WTC11 (cell line): Measurements from ENCODE around the gene TNNI2. TPM values are rescaled to one million over a fixed set of nuclear protein-coding genes. Genes with fewer than 3 reads are reported as not detected.

Experiments
- ATAC-seq: fragments of 200-7000 bp; cut with Tn5 transposase; 2 replicates; pipeline ENCODE4 v1.10.0; 2021; ENCODE audit warnings: mild to moderate bottlenecking, moderate library complexity
- CTCF ChIA-PET: fragments of 300-600 bp; sonication (Branson Sonifier 250); formaldehyde crosslinking; loops from one replicate; lab custom pipeline; 2021; ENCODE audit warnings: antibody characterized with exemption; lab: Charles Lee
- POLR2A ChIA-PET: fragments of 350-600 bp; sonication (Branson Sonifier 250); formaldehyde crosslinking; loops from one replicate; lab custom pipeline; 2021; ENCODE audit warnings: antibody characterized with exemption; lab: Charles Lee
- DNase-seq: peaks from one replicate; pipeline ENCODE4 v3.0.0; 2021; ENCODE audit warnings: low spot score
- H3K27ac Mint-ChIP-seq: 2 replicates; pipeline ENCODE4 v1.8.0; 2021; ENCODE audit warnings: mixed read lengths
- H3K27me3 Mint-ChIP-seq: 2 replicates; pipeline ENCODE4 v1.8.0; 2021; ENCODE audit warnings: low read depth, mild to moderate bottlenecking, moderate library complexity, mixed read lengths
- H3K36me3 Mint-ChIP-seq: 2 replicates; pipeline ENCODE4 v1.8.0; 2021; ENCODE audit warnings: mixed read lengths
- H3K4me1 Mint-ChIP-seq: 2 replicates; pipeline ENCODE4 v1.8.0; 2022; ENCODE audit warnings: mixed read lengths
- H3K4me3 Mint-ChIP-seq: 2 replicates; pipeline ENCODE4 v1.8.0; 2021; ENCODE audit warnings: mild to moderate bottlenecking, moderate library complexity, mixed read lengths
- H3K9me3 Mint-ChIP-seq: 2 replicates; pipeline ENCODE4 v1.8.0; 2021; ENCODE audit warnings: mixed read lengths
- ATF6 ChIP-seq: sonication (generic); formaldehyde crosslinking; IDR thresholded peaks from 2 replicates; pipeline ENCODE4 v1.8.1; 2023; ENCODE audit warnings: mild to moderate bottlenecking, missing genetic modification reagents
- CDX4 ChIP-seq: fragments of 250-450 bp; sonication (Bioruptor Pico); IDR thresholded peaks from 2 replicates; pipeline ENCODE4 v1.9.0; 2021; ENCODE audit warnings: moderate library complexity, mild to moderate bottlenecking, inconsistent platforms, borderline replicate concordance
- E2F1 ChIP-seq: sonication (generic); formaldehyde crosslinking; IDR thresholded peaks from 2 replicates; pipeline ENCODE4 v1.8.0; 2022; ENCODE audit warnings: mild to moderate bottlenecking, missing genetic modification reagents
- ELF4 ChIP-seq: sonication (generic); formaldehyde crosslinking; IDR thresholded peaks from 2 replicates; pipeline ENCODE4 v1.8.1; 2022; ENCODE audit warnings: low read depth, mild to moderate bottlenecking, moderate library complexity, missing genetic modification reagents
- HMGXB4 ChIP-seq: sonication (generic); formaldehyde crosslinking; IDR thresholded peaks from 2 replicates; pipeline ENCODE4 v1.8.1; 2023; ENCODE audit warnings: mild to moderate bottlenecking, moderate library complexity, missing genetic modification reagents
- MXD4 ChIP-seq: fragments of 250-450 bp; sonication (Bioruptor Pico); IDR thresholded peaks from 2 replicates; pipeline ENCODE4 v1.8.0; 2021; ENCODE audit warnings: mild to moderate bottlenecking, moderate library complexity, borderline replicate concordance
- SOX15 ChIP-seq: fragments of 250-450 bp; sonication (Bioruptor Pico); IDR thresholded peaks from 2 replicates; pipeline ENCODE4 v1.9.0; 2021; ENCODE audit warnings: mild to moderate bottlenecking
- ZBTB43 ChIP-seq: sonication (generic); formaldehyde crosslinking; IDR thresholded peaks from 2 replicates; pipeline ENCODE4 v1.8.1; 2023; ENCODE audit warnings: mild to moderate bottlenecking, missing genetic modification reagents
- ZNF219 ChIP-seq: sonication (generic); formaldehyde crosslinking; IDR thresholded peaks from 2 replicates; pipeline ENCODE4 v1.8.0; 2023; ENCODE audit warnings: missing genetic modification reagents, mild to moderate bottlenecking, borderline replicate concordance
- ZNF423 ChIP-seq: fragments of 250-450 bp; sonication (Bioruptor Pico); IDR thresholded peaks from 2 replicates; pipeline ENCODE4 v2.1.2; 2022; ENCODE audit warnings: mild to moderate bottlenecking, moderate library complexity
- ZNF532 ChIP-seq: fragments of 250-450 bp; sonication (Bioruptor Pico); IDR thresholded peaks from 2 replicates; pipeline ENCODE4 v1.9.0; 2021; ENCODE audit warnings: mild to moderate bottlenecking, borderline replicate concordance
- total RNA-seq: library from RNA; stranded (reverse); gene quantifications from 3 replicates; pipeline ENCODE4 v1.2.3, GENCODE V29; 2021

TNNI2 gene
- total RNA-seq, 1 experiment from 2014 or later: not detected

- TF ChIP-seq ELF4 (CRISPR knock-in tag) (no peak), ZBTB43 (CRISPR knock-in tag) (no peak), SOX15 (CRISPR knock-in tag) (no peak), CDX4 (CRISPR knock-in tag) (no peak), ZNF423 (CRISPR knock-in tag) (no peak), MXD4 (no peak), ATF6 (no peak), E2F1 (CRISPR knock-in tag) (no peak)
Observed at GRCh38 chr11:1869427-1870325, 30.9 kb downstream of the TNNI2 start (continued).

GRCh38 chr11:1870326-1870696 lies 31.5 kb downstream of the TNNI2 start:
- CTCF ChIA-PET: interaction anchor here (0.9 to 3.0 kb wide), 9 partner anchors 12 to 281 kb away, joined by 3 to 18 read pairs (median 5); no protein-coding TSS in a partner anchor
- TF ChIP-seq ZNF532 (no peak), ZNF219 (CRISPR knock-in tag) (no peak), HMGXB4 (CRISPR knock-in tag) (no peak)
- TF ChIP-seq, all 79 proteins: peak for 0
- ATAC-seq (no peak), DNase-seq (no peak)
- Mint-ChIP-seq H3K36me3 (no peaks in the 10 kb centered on the region), H3K4me3 (no peak overlapping the region), H3K9me3 (no peaks in the 10 kb centered on the region), H3K4me1 (no peaks in the 10 kb centered on the region; the same call in 1 of the 2 replicates), H3K27me3 (no peaks in the 10 kb centered on the region), H3K27ac (no peak overlapping the region)
- POLR2A ChIA-PET: no interaction called here
